ENCODE results near the gene DSG2.
"Not testable (repeated sequence)": the region's sequence is repeated elsewhere in the genome, so short reads cannot be mapped to it uniquely, and the experiment has no call there.

The DSG2 gene

DNA sequence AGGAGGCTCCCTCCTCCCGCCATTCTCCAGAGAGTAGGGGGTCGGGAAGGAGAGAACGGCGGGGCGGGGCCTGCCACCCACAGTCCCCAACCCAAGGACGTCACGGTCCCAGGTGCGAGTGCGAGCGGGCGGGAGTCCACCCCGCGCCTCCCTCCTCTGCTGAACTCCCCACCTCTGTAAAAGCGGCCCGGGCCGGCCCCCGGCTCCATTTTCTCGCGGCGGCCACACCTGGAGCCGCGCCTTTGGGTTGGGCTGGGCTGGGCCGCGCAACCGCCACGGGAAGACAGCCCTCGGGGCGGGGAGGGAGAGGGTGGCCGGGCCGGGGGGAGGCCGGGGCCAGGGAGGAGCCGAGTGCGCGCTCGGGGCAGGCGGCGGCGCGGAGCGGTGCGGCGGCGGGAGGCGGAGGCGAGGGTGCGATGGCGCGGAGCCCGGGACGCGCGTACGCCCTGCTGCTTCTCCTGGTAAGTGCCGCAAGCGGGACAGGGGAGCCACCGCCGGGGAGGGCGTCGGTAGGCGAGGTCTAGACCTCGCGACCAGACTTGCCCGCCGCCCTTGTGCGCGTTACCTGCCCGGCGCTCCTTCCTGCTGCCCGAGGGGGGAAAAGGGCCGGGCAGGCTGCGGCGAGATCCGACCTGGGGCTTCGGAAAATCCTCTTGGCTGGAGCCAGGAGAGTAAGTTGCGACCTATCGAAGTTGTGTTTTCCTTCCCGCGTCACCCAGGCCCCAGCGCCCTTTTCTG, at the start of gene DSG2:
Gene DSG2, plus strand, starts transcription at position 342 of the 738 bp plus-strand sequence. Its CDS starts 75 bp downstream, at position 417.
- DNase-seq (ENCODE audit: low read depth in 2 of 3, low spot score in 2 of 3): no peak

DNA sequence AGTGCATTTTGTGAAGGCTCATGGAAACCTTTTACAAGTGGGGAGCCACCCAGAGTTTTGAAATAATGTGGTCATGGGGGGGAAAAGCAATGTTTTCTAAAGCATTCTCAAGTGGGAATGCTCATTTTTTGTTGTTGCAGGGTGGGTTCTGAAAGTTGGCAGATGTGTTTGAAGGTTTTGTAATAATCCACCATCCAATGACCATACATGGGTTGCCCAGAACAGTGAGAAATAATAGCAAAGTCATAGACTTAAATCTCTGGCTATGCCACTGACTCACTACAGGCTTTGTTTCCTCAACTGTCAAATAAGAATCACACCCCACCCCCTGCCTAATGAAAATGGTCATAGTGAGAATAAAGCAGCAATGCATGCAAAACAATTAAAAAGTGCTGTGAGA, 47.6 kb upstream of the DSG2 start:
- no peak for DNase-seq (ENCODE audit: low read depth in 2 of 3, low spot score in 2 of 3)

DNA sequence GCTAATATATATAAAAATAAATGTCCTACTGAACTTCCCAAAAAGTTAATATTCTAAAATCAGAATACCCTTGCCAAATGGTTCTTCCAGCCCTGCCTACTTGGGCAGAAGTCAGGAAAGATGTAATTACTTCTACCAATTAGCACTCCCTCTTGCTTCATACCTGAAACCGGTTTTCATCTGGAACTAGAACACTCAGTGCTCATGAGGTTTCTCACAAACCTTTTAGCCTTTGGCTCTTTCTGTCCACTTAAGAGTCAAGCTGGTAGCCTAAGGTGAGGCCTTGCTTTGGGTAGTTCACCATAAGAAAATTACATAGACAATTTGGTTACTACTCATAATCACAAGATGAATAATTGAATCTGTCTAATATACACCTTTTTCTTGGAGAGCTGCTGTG, 46.4 kb upstream of the DSG2 start:
- DNase-seq (ENCODE audit: low read depth in 2 of 3, low spot score in 2 of 3): no peak

DNA sequence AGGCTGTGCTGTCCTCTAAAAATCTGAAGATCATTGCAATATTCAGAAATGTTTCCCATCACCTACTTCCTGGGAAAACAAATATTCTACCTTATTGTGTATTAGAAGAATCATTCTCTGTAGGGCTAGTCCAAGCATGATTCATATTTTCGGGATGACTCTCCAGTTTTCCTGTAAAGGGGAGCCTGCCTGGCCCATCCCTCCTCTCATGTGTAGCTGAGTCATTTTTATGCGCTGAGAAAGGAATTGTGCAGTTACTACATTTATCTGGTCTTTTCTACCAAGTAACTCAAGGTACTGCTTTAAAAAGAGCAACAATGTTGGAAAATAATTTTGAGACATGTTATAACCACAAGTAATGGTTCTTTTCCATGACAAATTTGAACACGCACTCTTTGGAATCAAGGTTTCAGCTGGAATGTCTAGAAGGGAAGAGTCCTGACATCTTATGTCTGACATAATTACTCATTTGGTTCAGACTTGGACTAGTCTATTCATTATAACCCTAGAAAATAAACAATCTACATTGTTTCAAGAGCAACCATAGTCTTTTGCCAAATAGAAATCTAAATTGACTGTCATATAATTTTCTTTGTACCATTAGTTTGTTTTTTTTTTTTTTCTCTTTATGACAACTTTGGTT, 43.8 kb upstream of the DSG2 start:
- no peak for DNase-seq (ENCODE audit: low read depth in 2 of 3, low spot score in 2 of 3)

DNA sequence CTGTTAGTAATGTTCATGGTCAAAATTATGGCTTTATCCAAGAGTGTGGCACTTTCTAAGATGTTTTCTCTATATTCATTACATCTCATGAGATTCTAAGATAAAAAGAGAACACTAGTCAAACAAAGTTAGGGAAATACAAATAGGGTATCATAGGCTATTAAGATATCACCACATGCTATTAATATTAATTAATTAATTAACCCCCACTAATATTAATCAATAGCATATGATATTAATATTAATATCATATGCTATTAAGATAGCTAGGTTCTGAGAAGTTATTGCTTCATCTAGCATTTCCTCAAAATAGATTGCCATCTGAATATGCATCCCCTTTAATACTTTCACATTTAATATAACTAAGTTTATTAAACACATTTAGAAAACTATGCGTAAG, 28.3 kb upstream of the DSG2 start:
- DNase-seq (ENCODE audit: low read depth in 2 of 3, low spot score in 2 of 3): no peak

DNA sequence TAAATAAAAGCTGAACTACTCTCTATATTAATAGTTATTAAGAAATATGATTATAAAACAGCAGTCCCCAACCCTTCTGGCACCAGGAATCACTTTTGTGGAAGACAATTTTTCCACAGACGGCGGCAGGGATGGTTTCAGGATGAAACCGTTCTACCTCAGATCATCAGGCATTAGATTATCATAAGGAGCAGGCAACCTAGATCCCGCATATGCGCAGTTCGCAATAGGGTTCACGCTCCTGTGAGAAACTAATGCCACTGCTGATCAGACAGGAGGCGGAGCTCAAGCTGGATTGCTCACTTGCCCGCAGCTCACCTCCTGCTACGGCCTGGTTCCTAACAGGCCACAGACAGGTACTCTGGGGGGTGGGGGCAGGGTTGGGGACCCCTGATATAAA, 19.3 kb upstream of the DSG2 start:
- DNase-seq (ENCODE audit: low read depth in 2 of 3, low spot score in 2 of 3): no peak

DNA sequence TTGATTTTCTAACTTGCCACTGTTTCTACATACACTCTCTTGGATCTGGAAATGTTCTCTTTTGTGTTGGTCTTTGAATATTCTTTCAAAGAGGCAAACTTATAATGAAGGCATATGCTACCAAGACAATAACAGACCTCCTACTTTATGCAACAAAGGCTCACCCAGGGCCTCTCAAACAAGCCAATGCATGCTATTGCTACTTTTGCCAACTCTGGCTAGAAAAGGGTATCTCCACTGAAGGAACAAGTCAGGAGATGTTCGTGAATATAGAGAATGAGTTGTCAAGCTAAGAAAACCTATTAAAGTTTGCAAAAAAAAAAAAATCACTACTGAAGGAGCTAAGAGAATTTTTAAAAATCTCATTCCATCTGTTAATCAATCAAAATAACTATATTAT, 15.9 kb upstream of the DSG2 start:
- no peak for DNase-seq (ENCODE audit: low read depth in 2 of 3, low spot score in 2 of 3)

DNA sequence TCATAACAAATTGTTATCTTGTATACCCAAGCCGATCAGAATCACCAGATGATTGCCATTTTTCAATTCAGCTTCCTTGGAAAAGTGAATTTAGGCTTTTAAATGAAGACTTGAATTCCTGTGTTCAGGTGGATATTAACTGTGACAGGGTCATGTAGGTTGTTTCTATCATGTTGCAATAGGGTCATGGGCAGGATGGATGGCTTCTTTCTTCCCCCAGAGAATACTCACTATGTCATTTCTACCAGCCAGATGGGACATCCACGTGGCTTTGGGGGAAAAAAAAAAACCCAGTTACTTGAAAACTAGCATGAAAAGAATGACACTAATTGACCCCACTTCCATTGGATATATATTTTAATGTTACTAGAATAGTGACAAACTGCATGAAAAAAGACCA, 14.6 kb upstream of the DSG2 start:
- DNase-seq (ENCODE audit: low read depth in 2 of 3, low spot score in 2 of 3): no peak

DNA sequence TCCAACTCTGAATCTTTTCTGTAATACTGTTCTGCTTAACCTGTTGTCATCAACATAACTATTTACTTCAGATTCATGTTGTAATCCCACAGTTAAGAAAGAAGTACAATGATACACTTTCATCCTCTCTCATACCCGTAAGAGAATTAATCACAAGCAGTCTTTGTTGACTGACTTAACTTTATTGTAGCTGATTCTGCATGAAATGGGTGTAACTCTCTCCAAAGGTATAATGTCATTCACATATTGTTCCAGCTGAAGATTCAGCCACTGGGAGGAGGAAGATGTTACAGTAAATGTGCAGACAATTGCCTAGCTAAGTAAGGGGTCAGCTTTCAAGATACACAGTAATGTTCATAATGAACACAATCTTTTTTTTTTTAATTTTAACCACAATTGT, 13.5 kb upstream of the DSG2 start:
- DNase-seq (ENCODE audit: low read depth in 2 of 3, low spot score in 2 of 3): no peak

DNA sequence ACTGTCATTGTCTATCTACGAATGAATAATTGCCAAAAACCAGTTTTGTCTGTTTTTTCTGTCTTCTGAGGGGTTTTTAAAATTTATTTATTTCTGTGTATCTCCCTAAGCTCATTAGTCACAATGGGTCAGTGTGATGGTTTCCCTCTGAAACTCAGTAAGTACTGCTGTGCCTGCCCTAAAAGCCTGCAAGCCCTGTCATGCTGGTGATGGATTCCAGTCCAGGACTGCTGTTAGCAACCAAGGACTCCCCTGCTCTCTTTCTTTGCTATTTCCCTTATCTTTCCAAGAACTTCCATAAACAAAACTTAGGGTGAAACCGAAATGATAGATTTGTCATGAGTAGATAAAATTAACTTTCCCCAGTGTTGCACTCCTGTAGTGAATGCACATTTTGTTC, 11.8 kb upstream of the DSG2 start:
- no peak for DNase-seq (ENCODE audit: low read depth in 2 of 3, low spot score in 2 of 3)

DNA sequence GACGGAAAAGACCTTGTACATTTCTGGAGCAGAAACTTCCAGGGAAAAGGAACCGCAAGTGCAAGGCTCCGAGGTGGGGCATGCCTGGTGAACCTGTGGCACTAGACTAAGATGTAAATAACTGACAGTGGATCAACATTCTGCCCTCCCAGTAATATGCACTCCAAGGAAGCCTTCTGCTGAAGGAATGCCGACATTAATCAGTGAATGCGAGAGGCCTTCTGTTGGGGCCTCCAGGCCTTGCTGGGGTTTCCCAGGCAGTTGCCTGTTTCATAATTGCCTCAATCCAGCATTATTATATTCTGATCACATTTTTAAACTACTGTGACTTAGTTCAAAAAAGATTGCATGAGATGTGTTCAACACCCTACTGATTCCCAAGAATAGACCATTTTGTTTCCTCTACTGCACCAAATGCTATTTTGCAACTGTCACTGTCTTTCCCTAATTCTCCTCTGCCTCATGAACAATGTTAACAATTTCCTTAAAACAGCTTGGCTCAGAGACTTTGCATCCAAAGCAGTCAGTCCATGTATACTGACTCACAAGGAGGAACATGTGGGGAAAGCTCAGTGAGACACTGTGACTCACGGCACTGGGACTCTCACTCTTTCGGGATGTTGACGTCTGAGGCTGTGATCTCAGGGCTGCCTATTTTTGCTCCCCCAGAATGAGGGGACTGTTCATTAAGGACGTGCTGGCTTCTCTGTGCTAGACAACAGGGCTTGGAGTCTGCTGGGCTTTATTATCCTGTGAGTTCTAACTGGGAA, 10.5 kb upstream of the DSG2 start:
- DNase-seq (ENCODE audit: low read depth in 2 of 3, low spot score in 2 of 3): no peak

DNA sequence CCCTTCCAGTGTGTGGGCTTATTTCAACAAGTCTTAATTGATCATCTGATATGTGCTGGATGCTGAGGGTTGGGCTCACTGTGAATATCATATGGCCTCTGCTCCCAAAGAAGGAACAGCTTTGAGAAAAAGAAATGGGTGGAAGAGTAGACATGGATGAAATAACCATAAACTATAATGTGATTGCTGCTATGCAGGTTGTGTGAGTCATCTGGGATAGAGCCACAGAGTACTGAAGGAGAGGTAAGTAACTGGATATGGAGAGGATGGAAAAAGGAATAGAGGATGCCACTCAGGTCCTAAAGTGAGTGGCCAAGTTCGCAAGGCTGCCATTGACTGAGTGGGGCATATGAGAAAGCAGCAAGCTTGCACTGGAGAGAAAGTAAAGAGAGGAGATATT, 8.7 kb upstream of the DSG2 start:
- DNase-seq (ENCODE audit: low read depth in 2 of 3, low spot score in 2 of 3): no peak

DNA sequence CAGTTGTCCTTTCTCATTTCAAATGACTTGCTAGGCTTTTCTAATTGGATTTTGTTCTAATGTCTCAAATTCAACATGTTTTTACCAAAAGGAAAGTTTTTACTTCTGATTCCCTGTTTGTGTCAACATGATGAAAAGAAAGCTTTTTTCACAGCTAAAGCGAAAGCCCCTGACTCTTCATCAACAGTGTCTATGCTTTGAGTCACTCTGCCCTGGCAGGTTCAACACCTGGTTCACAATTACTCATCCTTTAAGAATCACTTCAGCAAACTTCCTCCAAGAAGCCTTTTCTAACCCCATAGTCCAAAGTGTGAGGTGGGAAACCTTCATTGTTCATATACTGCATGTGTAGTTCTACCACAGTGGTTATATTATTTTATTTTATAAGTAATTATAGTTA, 7.6 kb upstream of the DSG2 start:
- no peak for DNase-seq (ENCODE audit: low read depth in 2 of 3, low spot score in 2 of 3)

DNA sequence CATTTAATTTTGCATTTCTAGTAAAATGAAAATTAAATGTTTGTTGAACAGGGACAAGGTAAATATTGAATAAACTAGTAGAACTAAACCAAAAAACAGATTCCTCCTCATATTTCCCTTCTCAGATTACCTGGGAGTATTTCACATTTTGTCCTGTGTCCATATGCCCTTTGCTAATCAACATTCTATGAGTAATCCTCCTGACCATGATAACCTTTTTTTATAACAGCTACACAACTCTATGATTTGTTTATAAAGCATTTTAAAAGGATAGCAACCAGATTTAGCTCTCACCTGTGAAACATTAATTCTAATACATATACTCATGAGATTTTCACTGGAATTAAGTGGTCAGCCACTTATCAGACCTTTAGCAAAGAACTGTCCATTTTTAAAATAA, 7.1 kb upstream of the DSG2 start:
- DNase-seq (ENCODE audit: low read depth in 2 of 3, low spot score in 2 of 3): no peak

DNA sequence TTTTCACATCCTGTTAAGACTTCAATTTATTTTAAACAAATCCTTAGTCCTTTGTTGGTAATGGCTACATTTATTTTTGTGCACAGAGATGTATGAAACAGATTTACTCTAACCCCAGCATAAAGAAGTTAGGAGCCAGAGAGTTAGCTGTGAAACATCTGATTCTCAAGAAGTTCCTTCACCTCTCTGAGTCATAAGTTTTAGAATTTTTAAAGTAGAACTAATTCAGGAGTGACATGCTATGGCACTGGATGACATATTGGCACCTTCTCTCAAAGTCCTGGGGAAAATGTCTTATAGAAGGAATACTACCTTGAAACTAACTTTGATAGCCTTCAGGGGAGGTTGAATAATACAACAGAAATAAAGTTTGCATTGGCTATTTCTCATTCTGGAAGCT, 6.4 kb upstream of the DSG2 start:
- DNase-seq (ENCODE audit: low read depth in 2 of 3, low spot score in 2 of 3): no peak

DNA sequence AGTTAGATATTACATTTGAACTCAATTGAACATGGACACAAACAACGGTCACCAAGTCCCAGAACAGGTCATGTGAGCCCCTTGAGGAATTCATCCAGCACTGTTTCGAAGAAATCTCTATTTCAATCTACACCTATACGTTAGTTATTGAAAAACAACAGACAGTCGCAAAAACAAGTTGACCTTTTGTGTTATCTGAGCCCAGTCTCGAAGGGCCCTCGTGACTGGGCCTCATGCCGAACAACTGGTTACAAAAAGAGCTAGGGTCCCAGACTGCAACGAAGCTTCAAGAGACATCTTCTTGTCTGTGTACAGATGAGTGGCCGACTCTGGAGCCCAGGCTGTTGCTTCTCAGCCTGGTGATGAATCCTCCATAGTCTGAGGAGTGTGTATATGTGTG, 5.3 kb upstream of the DSG2 start:
- DNase-seq (ENCODE audit: low read depth in 2 of 3, low spot score in 2 of 3): no peak

DNA sequence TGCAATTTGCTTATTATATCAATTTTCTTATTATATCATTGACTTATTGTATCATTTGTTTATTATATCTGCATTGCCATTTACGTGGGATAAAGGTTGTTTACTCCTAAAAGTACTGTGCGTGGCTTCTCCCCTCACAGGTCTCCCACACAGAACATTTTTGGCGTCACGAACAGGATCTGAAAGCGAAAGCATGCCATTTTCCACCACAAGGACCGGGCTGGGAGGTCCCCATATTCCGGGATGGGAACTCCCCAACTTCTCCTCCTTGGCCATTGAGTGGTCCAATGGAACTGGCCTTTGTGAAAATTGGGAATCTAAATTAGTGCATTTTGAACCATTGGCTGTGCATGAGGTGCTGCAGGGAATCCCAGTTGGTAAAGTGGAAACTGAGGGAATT, 4.8 kb upstream of the DSG2 start:
- DNase-seq (ENCODE audit: low read depth in 2 of 3, low spot score in 2 of 3): no peak

DNA sequence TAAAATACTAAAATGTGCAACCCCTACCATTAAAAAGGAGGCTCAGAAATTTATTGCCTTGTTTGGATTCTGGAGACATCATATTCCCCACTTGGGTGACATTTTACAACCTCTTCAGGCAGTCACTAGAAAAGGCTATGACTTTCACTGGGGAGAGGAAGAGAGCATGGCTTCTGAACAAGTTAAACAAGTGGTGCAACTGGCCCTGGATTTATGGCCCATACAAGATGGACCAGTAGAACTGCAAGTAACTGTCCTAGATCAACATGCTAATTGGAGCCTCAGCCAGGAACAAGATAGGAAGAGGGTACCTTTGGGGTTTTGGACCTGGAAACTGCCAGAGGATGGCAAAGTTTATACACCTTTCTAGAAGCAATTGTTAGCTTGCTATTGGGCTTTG, 4.0 kb upstream of the DSG2 start:
- no peak for DNase-seq (ENCODE audit: low read depth in 2 of 3, low spot score in 2 of 3)

DNA sequence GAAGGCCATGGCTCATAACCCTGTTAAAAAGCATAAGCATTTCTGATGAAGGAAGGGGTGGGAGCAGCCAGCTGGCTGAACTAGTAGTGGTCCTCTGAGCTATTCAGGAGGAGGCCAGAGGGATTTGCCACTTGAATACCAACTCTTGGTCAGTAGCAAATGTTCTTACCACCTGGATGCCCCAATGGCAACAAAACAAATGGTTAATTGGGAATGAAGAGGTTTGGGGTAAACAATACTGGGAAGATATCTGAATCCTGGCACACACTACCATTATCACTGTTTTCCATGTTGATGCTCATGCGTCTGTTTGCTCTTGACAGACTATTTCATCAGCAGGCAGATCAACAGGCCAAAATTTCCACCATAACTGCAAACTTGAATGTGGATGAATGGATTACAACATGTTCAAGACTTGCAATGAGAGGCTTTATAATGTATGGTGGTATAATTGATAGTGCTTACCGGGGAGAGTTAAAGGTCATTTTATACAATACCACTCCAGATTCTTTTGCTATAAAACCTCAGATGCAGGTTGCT, 3.2 kb upstream of the DSG2 start:
- DNase-seq (ENCODE audit: low read depth in 2 of 3, low spot score in 2 of 3): not testable (repeated sequence)

DNA sequence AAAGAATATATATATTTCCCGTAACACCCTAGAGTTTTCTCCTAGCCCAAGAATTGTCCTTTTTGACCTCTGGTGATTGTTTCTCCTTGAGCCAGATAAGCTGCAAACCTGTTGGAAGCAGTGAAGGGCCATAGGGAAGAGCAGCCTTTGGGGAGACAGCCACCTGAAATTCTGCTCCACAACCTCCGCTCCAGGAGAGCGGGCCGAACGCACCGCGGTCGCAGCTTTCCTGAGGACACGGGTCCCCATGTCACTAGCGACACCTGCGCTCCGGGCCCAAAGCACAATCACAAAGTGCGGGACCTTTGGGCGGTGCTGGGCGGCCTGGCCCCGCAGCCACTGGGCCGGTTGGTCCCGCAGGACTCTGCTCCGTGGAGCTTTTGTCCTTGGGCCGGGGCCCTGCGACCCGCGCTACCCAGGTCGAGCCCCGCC, 557 bp upstream of the DSG2 start:
- no peak for DNase-seq (ENCODE audit: low read depth in 2 of 3, low spot score in 2 of 3)

DNA sequence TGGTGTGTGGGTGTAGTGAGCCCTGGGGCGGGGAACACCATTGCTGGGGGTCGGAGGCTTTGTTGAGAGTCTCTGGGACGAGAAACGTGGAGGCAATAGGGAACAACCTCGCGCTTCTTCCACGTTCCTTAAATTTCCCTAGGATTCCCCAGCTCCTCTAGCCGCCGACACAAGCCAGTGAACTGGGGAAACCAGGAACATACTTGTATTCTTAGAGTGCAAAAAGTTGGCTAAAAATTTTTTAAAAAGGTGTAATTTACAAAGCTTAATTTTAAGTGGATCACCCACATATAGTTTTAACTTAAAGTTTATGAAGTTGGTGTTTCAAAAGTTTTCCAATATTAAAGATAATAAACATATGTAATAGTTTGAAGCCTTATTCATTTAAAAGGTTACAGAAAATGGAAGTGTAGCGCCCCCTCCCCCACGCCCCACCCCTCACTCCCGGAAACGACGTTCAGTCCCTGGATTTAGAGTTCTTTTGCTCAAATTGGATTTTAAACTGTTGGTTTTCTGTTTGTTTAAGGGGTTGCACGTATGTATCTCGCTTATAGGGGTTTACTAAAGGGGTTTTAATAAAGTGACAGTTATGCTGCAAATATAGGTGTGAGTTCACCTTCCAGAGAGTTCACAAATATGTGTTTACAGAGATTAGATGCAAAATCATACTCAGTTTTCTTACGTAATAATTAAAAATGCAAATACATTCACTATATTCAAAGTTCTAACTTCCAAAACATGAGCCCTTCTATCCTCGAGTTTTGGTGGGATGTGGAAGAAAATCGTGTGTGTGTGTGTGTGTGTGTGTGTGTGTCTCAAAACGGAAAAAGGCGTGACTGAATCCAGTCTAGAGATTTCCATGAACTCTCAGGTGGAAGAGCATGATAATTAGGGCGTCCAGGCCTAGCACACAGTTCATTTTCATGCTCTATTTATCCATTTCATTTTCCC, 872 bp downstream of the DSG2 start:
- DNase-seq (ENCODE audit: low read depth in 2 of 3, low spot score in 2 of 3): no peak

Measured in activated CD8-positive, alpha-beta memory T cell treated with anti-CD3 and anti-CD28 coated beads for 48 hours (primary cell).